RWPE2 (cell line): ENCODE data around the gene GYS1.
A peak's percentile ranks its signal among the peaks of the same experiment; 100 is the strongest.

ENCODE experiments used
- ATAC-seq: fragments of 200-7000 bp; cut with Tn5 transposase; 3 replicates; pipeline ENCODE4 v1.9.1; 2021; ENCODE audit warnings: low read depth
- DNase-seq: peaks from one replicate; pipeline ENCODE4 v3.0.0-alpha.2; 2020; ENCODE audit warnings: low spot score
- H3K27ac ChIP-seq: fragments of 450-650 bp; 2 replicates; pipeline ENCODE4 v1.5.1; 2017; ENCODE audit warnings: mild to moderate bottlenecking; ENCODE audit not compliant: poor library complexity, severe bottlenecking
- H3K27me3 ChIP-seq: fragments of 250-450 bp; sonication (Bioruptor Pico); 2 replicates; pipeline ENCODE4 v1.5.1; 2021; ENCODE audit warnings: mild to moderate bottlenecking, moderate library complexity; ENCODE audit not compliant: insufficient read depth, poor library complexity, severe bottlenecking
- H3K36me3 ChIP-seq: fragments of 250-450 bp; sonication (Bioruptor Pico); 2 replicates; pipeline ENCODE4 v1.5.1; 2020; ENCODE audit warnings: low read depth, mild to moderate bottlenecking, moderate library complexity
- H3K4me1 ChIP-seq: fragments of 250-450 bp; sonication (Bioruptor Pico); 2 replicates; pipeline ENCODE4 v1.5.1; 2021; ENCODE audit warnings: mild to moderate bottlenecking, moderate library complexity; ENCODE audit not compliant: insufficient read depth, poor library complexity, severe bottlenecking
- H3K4me3 ChIP-seq: fragments of 250-450 bp; sonication (Bioruptor Pico); 2 replicates; pipeline ENCODE4 v1.5.1; 2021; ENCODE audit warnings: mild to moderate bottlenecking, moderate library complexity; ENCODE audit not compliant: severe bottlenecking
- H3K9me3 ChIP-seq: fragments of 250-450 bp; sonication (Bioruptor Pico); 2 replicates; pipeline ENCODE4 v1.5.1; 2021; ENCODE audit warnings: mild to moderate bottlenecking, moderate library complexity; ENCODE audit not compliant: severe bottlenecking
- CTCF ChIP-seq: fragments of 450-650 bp; IDR thresholded peaks from one replicate; pipeline ENCODE4 v1.5.1; 2017; ENCODE audit warnings: mild to moderate bottlenecking, moderate library complexity; ENCODE audit not compliant: poor library complexity, severe bottlenecking

GYS1 gene

GRCh38 chr19:48955308-48955958 is 37.7 kb downstream of the GYS1 start:
- Histone ChIP-seq H3K9me3 (no peaks in the 10 kb centered on the region), H3K27ac (peak overlapping the region; percentile 62), H3K36me3 (peaks cover 17% of the 10 kb centered on the region), H3K4me1 (no peaks in the 10 kb centered on the region), H3K4me3 (peak overlapping the region; percentile 66), H3K27me3 (no peaks in the 10 kb centered on the region)
- DNase-seq (no peak), ATAC-seq (no peak; the same call in 2 of the 3 replicates)
- TF ChIP-seq CTCF, result no peak

- peak; percentile 88 for ATAC-seq
- Histone ChIP-seq H3K27ac (peak within 1 kb of the TSS; percentile 62), H3K27me3 (no peaks in the 10 kb centered on the region), H3K36me3 (peaks cover 13% of the 10 kb centered on the region), H3K9me3 (no peaks in the 10 kb centered on the region), H3K4me3 (peak within 1 kb of the TSS; percentile 66), H3K4me1 (no peaks in the 10 kb centered on the region)
- no peak for TF ChIP-seq CTCF
- peak; percentile 96 for DNase-seq
Measured at GRCh38 chr19:48954595-48955307, 38.4 kb downstream of the GYS1 start, which contains the start of gene BAX. BAX (plus strand) TSS chr19:48954875; CDS start chr19:48954929, 54 bp downstream.

GRCh38 chr19:48953990-48954594 is 39.0 kb downstream of the GYS1 start:
- Histone ChIP-seq H3K9me3 (no peaks in the 10 kb centered on the region), H3K36me3 (peaks cover 13% of the 10 kb centered on the region), H3K4me3 (peak overlapping the region; percentile 66), H3K27ac (peak overlapping the region; percentile 62), H3K4me1 (no peaks in the 10 kb centered on the region), H3K27me3 (no peaks in the 10 kb centered on the region)
- ATAC-seq (no peak), DNase-seq (no peak)
- no peak for TF ChIP-seq CTCF

GRCh38 chr19:48953141-48953540 is 40.0 kb downstream of the GYS1 start:
- Histone ChIP-seq H3K4me3 (no peak overlapping the region), H3K9me3 (no peaks in the 10 kb centered on the region), H3K36me3 (peaks cover 13% of the 10 kb centered on the region), H3K27ac (no peak overlapping the region), H3K27me3 (no peaks in the 10 kb centered on the region), H3K4me1 (no peaks in the 10 kb centered on the region)
- TF ChIP-seq CTCF, result no peak
- DNase-seq (no peak), ATAC-seq (no peak)
